Ishikawa (cell line): ENCODE results near the gene ANKMY1.

Experiments
- CEBPB ChIP-seq: IDR thresholded peaks from 2 replicates; pipeline ENCODE4 v1.6.1; 2012
- EGR1 ChIP-seq: IDR thresholded peaks from 2 replicates; pipeline ENCODE4 v1.6.1; 2012
- EP300 ChIP-seq: IDR thresholded peaks from 2 replicates; pipeline ENCODE4 v1.6.1; 2012; ENCODE audit warnings: borderline replicate concordance
- FOXM1 ChIP-seq: IDR thresholded peaks from 2 replicates; pipeline ENCODE4 v1.6.1; 2012; ENCODE audit warnings: low read depth, borderline replicate concordance
- NFIC ChIP-seq: IDR thresholded peaks from 2 replicates; pipeline ENCODE4 v1.6.1; 2012
- RAD21 ChIP-seq: IDR thresholded peaks from 2 replicates; pipeline ENCODE4 v1.6.1; 2012; ENCODE audit warnings: low read depth
- TAF1 ChIP-seq: IDR thresholded peaks from 2 replicates; pipeline ENCODE4 v1.6.1; 2012; ENCODE audit warnings: low read depth, mild to moderate bottlenecking
- TCF12 ChIP-seq: IDR thresholded peaks from 2 replicates; pipeline ENCODE4 v1.6.1; 2012; ENCODE audit warnings: low read depth
- TEAD4 ChIP-seq: IDR thresholded peaks from 2 replicates; pipeline ENCODE4 v1.6.1; 2012
- YY1 ChIP-seq: IDR thresholded peaks from 2 replicates; pipeline ENCODE4 v1.6.1; 2012; ENCODE audit warnings: low read depth
- ZBTB7A ChIP-seq: IDR thresholded peaks from 2 replicates; pipeline ENCODE4 v1.6.1; 2012; ENCODE audit warnings: low read depth
- TF ChIP-seq, protein P1 (sequence below): IDR thresholded peaks from 2 replicates; pipeline ENCODE4 v1.6.1; 2012; ENCODE audit warnings: low read depth, mild to moderate bottlenecking
- TF ChIP-seq, protein P2 (sequence below): IDR thresholded peaks from 2 replicates; pipeline ENCODE4 v1.6.1; 2012
- TF ChIP-seq, protein P3 (sequence below): IDR thresholded peaks from 2 replicates; pipeline ENCODE4 v1.6.1; 2012

DNA sequence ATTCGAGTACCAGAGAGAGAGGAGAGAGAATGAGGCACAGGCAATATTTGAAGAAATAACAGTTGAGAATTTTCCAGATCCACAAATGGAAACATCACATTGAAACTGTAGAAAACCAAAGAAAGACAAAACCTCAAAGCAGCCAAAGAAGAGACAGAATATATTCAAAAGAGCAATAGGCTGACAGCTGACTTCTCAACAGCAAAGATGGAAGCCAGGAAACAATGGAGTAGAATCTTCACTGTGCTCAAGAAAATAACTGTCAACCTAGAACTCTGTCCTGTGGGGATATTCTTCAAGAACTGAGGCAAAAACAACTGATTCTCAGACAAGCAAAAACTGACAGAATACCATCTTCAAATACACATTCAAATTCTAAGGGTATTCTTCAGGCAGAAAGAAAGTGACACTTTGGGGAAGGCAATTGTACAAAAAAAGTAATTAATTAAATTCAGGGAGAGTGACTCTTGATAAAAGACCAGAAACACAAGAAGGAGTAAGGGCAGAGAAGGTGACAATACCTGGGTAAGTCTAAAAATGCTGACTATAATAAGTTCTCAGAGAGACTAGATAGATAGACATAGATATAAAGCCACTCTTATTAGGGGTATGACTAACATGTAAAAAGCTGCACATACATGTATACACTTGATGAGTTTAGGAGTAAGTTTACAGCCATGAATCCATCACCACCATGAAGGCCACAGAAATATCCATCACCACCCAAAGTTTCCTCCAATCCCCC lies 25.6 kb downstream of the ANKMY1 start:
- TF ChIP-seq YY1, result no peak
- no peak for TF ChIP-seq EP300
- TF ChIP-seq, protein P1, sequence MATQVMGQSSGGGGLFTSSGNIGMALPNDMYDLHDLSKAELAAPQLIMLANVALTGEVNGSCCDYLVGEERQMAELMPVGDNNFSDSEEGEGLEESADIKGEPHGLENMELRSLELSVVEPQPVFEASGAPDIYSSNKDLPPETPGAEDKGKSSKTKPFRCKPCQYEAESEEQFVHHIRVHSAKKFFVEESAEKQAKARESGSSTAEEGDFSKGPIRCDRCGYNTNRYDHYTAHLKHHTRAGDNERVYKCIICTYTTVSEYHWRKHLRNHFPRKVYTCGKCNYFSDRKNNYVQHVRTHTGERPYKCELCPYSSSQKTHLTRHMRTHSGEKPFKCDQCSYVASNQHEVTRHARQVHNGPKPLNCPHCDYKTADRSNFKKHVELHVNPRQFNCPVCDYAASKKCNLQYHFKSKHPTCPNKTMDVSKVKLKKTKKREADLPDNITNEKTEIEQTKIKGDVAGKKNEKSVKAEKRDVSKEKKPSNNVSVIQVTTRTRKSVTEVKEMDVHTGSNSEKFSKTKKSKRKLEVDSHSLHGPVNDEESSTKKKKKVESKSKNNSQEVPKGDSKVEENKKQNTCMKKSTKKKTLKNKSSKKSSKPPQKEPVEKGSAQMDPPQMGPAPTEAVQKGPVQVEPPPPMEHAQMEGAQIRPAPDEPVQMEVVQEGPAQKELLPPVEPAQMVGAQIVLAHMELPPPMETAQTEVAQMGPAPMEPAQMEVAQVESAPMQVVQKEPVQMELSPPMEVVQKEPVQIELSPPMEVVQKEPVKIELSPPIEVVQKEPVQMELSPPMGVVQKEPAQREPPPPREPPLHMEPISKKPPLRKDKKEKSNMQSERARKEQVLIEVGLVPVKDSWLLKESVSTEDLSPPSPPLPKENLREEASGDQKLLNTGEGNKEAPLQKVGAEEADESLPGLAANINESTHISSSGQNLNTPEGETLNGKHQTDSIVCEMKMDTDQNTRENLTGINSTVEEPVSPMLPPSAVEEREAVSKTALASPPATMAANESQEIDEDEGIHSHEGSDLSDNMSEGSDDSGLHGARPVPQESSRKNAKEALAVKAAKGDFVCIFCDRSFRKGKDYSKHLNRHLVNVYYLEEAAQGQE, result no peak
- no peak for TF ChIP-seq RAD21
- no peak for TF ChIP-seq TAF1
- no peak for TF ChIP-seq TCF12
- no peak for TF ChIP-seq CEBPB
- TF ChIP-seq ZBTB7A, result no peak
- no peak for TF ChIP-seq NFIC
- no peak for TF ChIP-seq FOXM1
- TF ChIP-seq, protein P2, sequence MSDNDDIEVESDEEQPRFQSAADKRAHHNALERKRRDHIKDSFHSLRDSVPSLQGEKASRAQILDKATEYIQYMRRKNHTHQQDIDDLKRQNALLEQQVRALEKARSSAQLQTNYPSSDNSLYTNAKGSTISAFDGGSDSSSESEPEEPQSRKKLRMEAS, result no peak
- TF ChIP-seq, protein P3, sequence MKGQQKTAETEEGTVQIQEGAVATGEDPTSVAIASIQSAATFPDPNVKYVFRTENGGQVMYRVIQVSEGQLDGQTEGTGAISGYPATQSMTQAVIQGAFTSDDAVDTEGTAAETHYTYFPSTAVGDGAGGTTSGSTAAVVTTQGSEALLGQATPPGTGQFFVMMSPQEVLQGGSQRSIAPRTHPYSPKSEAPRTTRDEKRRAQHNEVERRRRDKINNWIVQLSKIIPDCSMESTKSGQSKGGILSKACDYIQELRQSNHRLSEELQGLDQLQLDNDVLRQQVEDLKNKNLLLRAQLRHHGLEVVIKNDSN, result no peak
- TF ChIP-seq EGR1, result no peak
- no peak for TF ChIP-seq TEAD4
